Tongue (tissue), 2 donors: ENCODE measurements around the gene VPS9D1. TPM values are rescaled to one million over a fixed set of nuclear protein-coding genes. Genes with fewer than 3 reads are reported as not detected.
A peak's percentile ranks its signal among the peaks of the same experiment; 100 is the strongest.
"Not testable (repeated sequence)": the region's sequence is repeated elsewhere in the genome, so short reads cannot be mapped to it uniquely, and the experiment has no call there.

Source experiments
- DNase-seq: peaks from one replicate; pipeline ENCODE4 v3.0.0-alpha.2; 2015
- total RNA-seq: library from RNA; depleted of rRNA; stranded (reverse); fragments of >200 nt; gene quantifications from one replicate; pipeline ENCODE4 v1.2.3, GENCODE V29; 2014

Gene VPS9D1
- total RNA-seq, 1 donor from 2014 or later = 10.1 TPM

- DNase-seq = no peak
Observed at GRCh38 chr16:89709716-89710432, 10.8 kb downstream of the VPS9D1 start.

GRCh38 chr16:89709166-89709565 is 11.5 kb downstream of the VPS9D1 start:
- no peak for DNase-seq

GRCh38 chr16:89708481-89708931 is 12.2 kb downstream of the VPS9D1 start:
- peak; percentile 35 for DNase-seq

GRCh38 chr16:89707695-89708094 is 13.0 kb downstream of the VPS9D1 start:
- DNase-seq = no peak

- DNase-seq = no peak
Observed at GRCh38 chr16:89706518-89707260, 14.0 kb downstream of the VPS9D1 start.

- no peak for DNase-seq
Observed at GRCh38 chr16:89705006-89705405, 15.7 kb downstream of the VPS9D1 start.

GRCh38 chr16:89704281-89704680 is 16.4 kb downstream of the VPS9D1 start:
- no peak for DNase-seq

GRCh38 chr16:89701425-89702406 is 19.0 kb downstream of the VPS9D1 start, which contains the start of gene SPATA2L:
Gene SPATA2L (minus strand): TSS chr16:89701705. CDS start chr16:89701232, 473 bp downstream.
- DNase-seq = peak; percentile 89

GRCh38 chr16:89700649-89701424 is 19.9 kb downstream of the VPS9D1 start:
- DNase-seq = peak; percentile 53

- DNase-seq = peak; percentile 97
Observed at GRCh38 chr16:89700100-89700648, 20.5 kb downstream of the VPS9D1 start.

GRCh38 chr16:89699629-89700099 is 21.0 kb downstream of the VPS9D1 start:
- not testable (repeated sequence) for DNase-seq

- not testable (repeated sequence) for DNase-seq
Observed at GRCh38 chr16:89698717-89699116, 22.0 kb downstream of the VPS9D1 start.

- DNase-seq = peak; percentile 53
Observed at GRCh38 chr16:89697616-89698331, 22.9 kb downstream of the VPS9D1 start.

- DNase-seq = peak; percentile 81
Observed at GRCh38 chr16:89697161-89697615, 23.5 kb downstream of the VPS9D1 start.

GRCh38 chr16:89696670-89697128 is 24.0 kb downstream of the VPS9D1 start:
- DNase-seq = no peak

GRCh38 chr16:89695875-89696669 is 24.6 kb downstream of the VPS9D1 start:
- DNase-seq = no peak

GRCh38 chr16:89695086-89695874 is 25.4 kb downstream of the VPS9D1 start:
- DNase-seq = no peak

GRCh38 chr16:89694784-89695085 is 26.0 kb downstream of the VPS9D1 start:
- not testable (repeated sequence) for DNase-seq
